ENCODE data around the gene ZFAND3. TPM values are rescaled to one million over a fixed set of nuclear protein-coding genes. Genes with fewer than 3 reads are reported as not detected.

The ZFAND3 gene
- total RNA-seq, 1 donor from 2014 or later: 84.4 TPM

- H3K4me1 Mint-ChIP-seq (ENCODE audit: unreplicated experiment): peaks cover 14% of the 10 kb centered on the region
- TF ChIP-seq, protein P1, sequence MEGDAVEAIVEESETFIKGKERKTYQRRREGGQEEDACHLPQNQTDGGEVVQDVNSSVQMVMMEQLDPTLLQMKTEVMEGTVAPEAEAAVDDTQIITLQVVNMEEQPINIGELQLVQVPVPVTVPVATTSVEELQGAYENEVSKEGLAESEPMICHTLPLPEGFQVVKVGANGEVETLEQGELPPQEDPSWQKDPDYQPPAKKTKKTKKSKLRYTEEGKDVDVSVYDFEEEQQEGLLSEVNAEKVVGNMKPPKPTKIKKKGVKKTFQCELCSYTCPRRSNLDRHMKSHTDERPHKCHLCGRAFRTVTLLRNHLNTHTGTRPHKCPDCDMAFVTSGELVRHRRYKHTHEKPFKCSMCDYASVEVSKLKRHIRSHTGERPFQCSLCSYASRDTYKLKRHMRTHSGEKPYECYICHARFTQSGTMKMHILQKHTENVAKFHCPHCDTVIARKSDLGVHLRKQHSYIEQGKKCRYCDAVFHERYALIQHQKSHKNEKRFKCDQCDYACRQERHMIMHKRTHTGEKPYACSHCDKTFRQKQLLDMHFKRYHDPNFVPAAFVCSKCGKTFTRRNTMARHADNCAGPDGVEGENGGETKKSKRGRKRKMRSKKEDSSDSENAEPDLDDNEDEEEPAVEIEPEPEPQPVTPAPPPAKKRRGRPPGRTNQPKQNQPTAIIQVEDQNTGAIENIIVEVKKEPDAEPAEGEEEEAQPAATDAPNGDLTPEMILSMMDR (IDR thresholded peaks at IDR 0.05): no peak
- H3K36me3 Mint-ChIP-seq (ENCODE audit: unreplicated experiment): no peaks in the 10 kb centered on the region
- H3K27ac Mint-ChIP-seq (ENCODE audit: unreplicated experiment): no peak overlapping the region
- peaks cover 22% of the 10 kb centered on the region for H3K27me3 Mint-ChIP-seq (ENCODE audit: unreplicated experiment)
- no peaks in the 10 kb centered on the region for H3K9me3 Mint-ChIP-seq (ENCODE audit: unreplicated experiment)
- H3K4me3 Mint-ChIP-seq (ENCODE audit: unreplicated experiment): no peak overlapping the region
- DNase-seq (ENCODE audit: extremely low spot score, unreplicated experiment): no peak
Observed at GRCh38 chr6:37804586-37804985, 14.9 kb upstream of the ZFAND3 start.

- no peaks in the 10 kb centered on the region for H3K9me3 Mint-ChIP-seq (ENCODE audit: unreplicated experiment)
- no peak overlapping the region for H3K4me3 Mint-ChIP-seq (ENCODE audit: unreplicated experiment)
- TF ChIP-seq, protein P1 (IDR thresholded peaks at IDR 0.05): no peak
- H3K27ac Mint-ChIP-seq (ENCODE audit: unreplicated experiment): no peak overlapping the region
- H3K4me1 Mint-ChIP-seq (ENCODE audit: unreplicated experiment): peaks cover 14% of the 10 kb centered on the region
- H3K36me3 Mint-ChIP-seq (ENCODE audit: unreplicated experiment): no peaks in the 10 kb centered on the region
- H3K27me3 Mint-ChIP-seq (ENCODE audit: unreplicated experiment): peaks cover 22% of the 10 kb centered on the region
- no peak for DNase-seq (ENCODE audit: extremely low spot score, unreplicated experiment)
Observed at GRCh38 chr6:37806213-37806612, 13.3 kb upstream of the ZFAND3 start.

DNA sequence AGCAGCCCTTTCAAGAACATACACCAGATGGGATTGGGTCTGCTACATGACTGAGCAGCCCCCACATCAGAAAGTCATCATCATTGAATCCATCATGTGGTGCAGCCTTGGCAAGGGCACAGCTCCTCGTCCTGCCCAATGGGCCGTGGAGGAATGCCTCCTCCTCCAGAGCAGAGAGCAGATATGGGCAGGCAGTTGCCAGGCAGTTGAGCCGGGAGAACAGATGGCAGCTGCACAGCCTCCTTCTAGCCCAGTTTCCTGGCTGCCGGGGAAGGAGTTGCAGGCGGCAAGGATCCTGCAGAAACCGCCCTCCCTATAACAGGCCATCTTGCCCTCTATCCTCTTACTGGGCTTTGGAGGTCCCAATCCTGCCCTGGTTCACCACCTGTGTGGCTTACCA is 11.9 kb upstream of the ZFAND3 start:
- TF ChIP-seq, protein P1 (IDR thresholded peaks at IDR 0.05): no peak
- no peak overlapping the region for H3K4me3 Mint-ChIP-seq (ENCODE audit: unreplicated experiment)
- peaks cover 14% of the 10 kb centered on the region for H3K4me1 Mint-ChIP-seq (ENCODE audit: unreplicated experiment)
- no peak overlapping the region for H3K27ac Mint-ChIP-seq (ENCODE audit: unreplicated experiment)
- H3K27me3 Mint-ChIP-seq (ENCODE audit: unreplicated experiment): peaks cover 22% of the 10 kb centered on the region
- H3K9me3 Mint-ChIP-seq (ENCODE audit: unreplicated experiment): no peaks in the 10 kb centered on the region
- DNase-seq (ENCODE audit: extremely low spot score, unreplicated experiment): no peak
- H3K36me3 Mint-ChIP-seq (ENCODE audit: unreplicated experiment): no peaks in the 10 kb centered on the region

DNA sequence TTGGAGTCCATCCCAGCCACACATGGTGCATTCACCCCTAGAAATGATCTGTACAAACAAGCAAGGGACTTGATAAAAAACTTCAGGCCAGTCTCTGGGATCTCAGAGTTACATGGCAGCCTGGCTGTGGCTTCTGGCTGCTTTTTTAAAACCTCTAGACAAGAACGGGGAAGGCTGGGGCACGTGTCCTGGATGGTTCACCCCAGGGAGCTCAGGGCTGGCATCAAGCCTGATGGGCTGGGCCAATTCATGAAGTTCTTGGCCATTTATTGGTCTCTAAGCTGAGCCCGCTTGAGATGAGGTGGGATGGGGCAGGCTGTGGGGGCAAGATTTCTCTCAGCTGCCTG is 10.4 kb upstream of the ZFAND3 start:
- H3K36me3 Mint-ChIP-seq (ENCODE audit: unreplicated experiment): no peaks in the 10 kb centered on the region

DNA sequence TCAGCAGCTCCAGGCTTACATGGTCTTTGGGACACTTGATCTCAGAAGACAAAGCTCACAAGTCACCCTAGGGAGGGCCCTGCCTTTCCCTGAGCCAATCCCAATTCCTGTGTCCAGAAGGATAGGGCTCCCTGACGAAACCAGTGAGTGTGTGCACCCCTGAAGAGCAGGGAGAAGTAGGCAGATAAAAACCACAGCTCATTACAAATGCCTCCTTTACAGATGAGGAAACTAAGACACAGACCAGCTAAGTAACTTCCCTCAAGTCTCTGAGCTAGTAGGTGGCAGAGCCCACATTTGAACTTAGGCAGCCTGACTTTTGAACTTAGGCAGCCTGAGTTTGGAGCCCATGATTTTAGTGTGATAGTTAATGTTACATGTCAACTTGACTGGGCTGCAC is 6.7 kb upstream of the ZFAND3 start:
- H3K4me3 Mint-ChIP-seq (ENCODE audit: unreplicated experiment): no peak overlapping the region
- no peak for DNase-seq (ENCODE audit: extremely low spot score, unreplicated experiment)
- H3K27me3 Mint-ChIP-seq (ENCODE audit: unreplicated experiment): peaks cover 6% of the 10 kb centered on the region
- H3K27ac Mint-ChIP-seq (ENCODE audit: unreplicated experiment): no peak overlapping the region
- peaks cover 21% of the 10 kb centered on the region for H3K4me1 Mint-ChIP-seq (ENCODE audit: unreplicated experiment)
- TF ChIP-seq, protein P1 (IDR thresholded peaks at IDR 0.05): no peak
- H3K36me3 Mint-ChIP-seq (ENCODE audit: unreplicated experiment): no peaks in the 10 kb centered on the region
- no peaks in the 10 kb centered on the region for H3K9me3 Mint-ChIP-seq (ENCODE audit: unreplicated experiment)

More for the DNA sequence above, 10.4 kb upstream of the ZFAND3 start:
- TF ChIP-seq, protein P1 (IDR thresholded peaks at IDR 0.05): no peak
- no peaks in the 10 kb centered on the region for H3K9me3 Mint-ChIP-seq (ENCODE audit: unreplicated experiment)
- H3K27ac Mint-ChIP-seq (ENCODE audit: unreplicated experiment): no peak overlapping the region
- peaks cover 14% of the 10 kb centered on the region for H3K4me1 Mint-ChIP-seq (ENCODE audit: unreplicated experiment)
- no peak for DNase-seq (ENCODE audit: extremely low spot score, unreplicated experiment)
- H3K27me3 Mint-ChIP-seq (ENCODE audit: unreplicated experiment): peaks cover 13% of the 10 kb centered on the region
- no peak overlapping the region for H3K4me3 Mint-ChIP-seq (ENCODE audit: unreplicated experiment)
